Endodermal cell (in vitro differentiated cells): Measurements from ENCODE around the gene CAND2. TPM values are rescaled to one million over a fixed set of nuclear protein-coding genes. Genes with fewer than 3 reads are reported as not detected.
"Not testable (repeated sequence)": the region's sequence is repeated elsewhere in the genome, so short reads cannot be mapped to it uniquely, and the experiment has no call there.

Experiments used
- DNase-seq: peaks from one replicate; pipeline ENCODE4 v3.0.0-alpha.2; 2017
- H3K27ac ChIP-seq: 2 replicates; pipeline ENCODE4 v1.5.1; 2013; ENCODE audit warnings: mild to moderate bottlenecking, low read depth, low read length, moderate library complexity
- H3K27me3 ChIP-seq: 2 replicates; pipeline ENCODE4 v1.6.1; 2013; ENCODE audit warnings: mild to moderate bottlenecking, low read length, moderate library complexity; ENCODE audit not compliant: insufficient read depth, control insufficient read depth, poor library complexity, severe bottlenecking
- H3K36me3 ChIP-seq: 2 replicates; pipeline ENCODE4 v1.7.0; 2013; ENCODE audit warnings: mild to moderate bottlenecking, low read length, moderate library complexity; ENCODE audit not compliant: control insufficient read depth, insufficient read depth
- H3K4me1 ChIP-seq: one replicate; pipeline ENCODE4 v1.7.0; 2013; ENCODE audit warnings: low read length; ENCODE audit not compliant: control insufficient read depth, insufficient read depth
- H3K4me3 ChIP-seq: 2 replicates; pipeline ENCODE4 v1.5.1; 2013; ENCODE audit warnings: mild to moderate bottlenecking, low read length, moderate library complexity
- H3K9ac ChIP-seq: 2 replicates; pipeline ENCODE4 v1.6.1; 2013; ENCODE audit warnings: mild to moderate bottlenecking, low read length, moderate library complexity; ENCODE audit not compliant: poor library complexity, severe bottlenecking; ENCODE audit errors: extremely low read depth
- H3K9me3 ChIP-seq: 2 replicates; pipeline ENCODE4 v1.6.1; 2013; ENCODE audit warnings: mild to moderate bottlenecking, low read length, moderate library complexity; ENCODE audit not compliant: control insufficient read depth
- H3K27ac Mint-ChIP-seq: 2 replicates; pipeline ENCODE4 v1.8.0; 2020; ENCODE audit warnings: mixed read lengths
- H3K27me3 Mint-ChIP-seq: 2 replicates; pipeline ENCODE4 v1.8.0; 2021; ENCODE audit warnings: mild to moderate bottlenecking, mixed read lengths; ENCODE audit not compliant: insufficient read depth
- H3K36me3 Mint-ChIP-seq: 2 replicates; pipeline ENCODE4 v1.8.0; 2020; ENCODE audit warnings: low read depth, mixed read lengths
- H3K4me1 Mint-ChIP-seq: 2 replicates; pipeline ENCODE4 v1.8.0; 2020; ENCODE audit warnings: mixed read lengths
- H3K4me3 Mint-ChIP-seq: 2 replicates; pipeline ENCODE4 v1.8.0; 2020; ENCODE audit warnings: mild to moderate bottlenecking, moderate library complexity, mixed read lengths
- H3K9me3 Mint-ChIP-seq: 2 replicates; pipeline ENCODE4 v1.8.0; 2020; ENCODE audit warnings: mild to moderate bottlenecking, mixed read lengths
- WGBS, 2 experiments: methylation state at CpG; one replicate each; pipeline versions ENCODE4 v1.1.5 to v1.1.7; 2013; ENCODE audit warnings: missing lambda C conversion rate in 2 of 2, mixed read lengths in 1 of 2; ENCODE audit not compliant: insufficient coverage in 1 of 2, insufficient read length in 1 of 2; 5-methylcytosine and 5-hydroxymethylcytosine counted together
- total RNA-seq, 2 donors: library from RNA; stranded (reverse); fragmentation: NEBNext Ultra II Directional in 1 of 2; extraction: Animal tissue kit (Norgen Biotek cat#: 25700) in 1 of 2; gene quantifications; 2 replicates in 1 of 2; 3 replicates in 1 of 2; pipeline ENCODE4 v1.2.1, GENCODE V29; 2021
- TF ChIP-seq, protein P1 (sequence below): fragments of 200-600 bp; sonication (generic); conservative IDR thresholded peaks from 2 replicates; pipeline ENCODE4 v1.5.0; 2021; ENCODE audit warnings: antibody characterized with exemption, mild to moderate bottlenecking

The CAND2 gene
- total RNA-seq, 2 donors from 2014 or later: 7.8 to 15.0 TPM

DNA sequence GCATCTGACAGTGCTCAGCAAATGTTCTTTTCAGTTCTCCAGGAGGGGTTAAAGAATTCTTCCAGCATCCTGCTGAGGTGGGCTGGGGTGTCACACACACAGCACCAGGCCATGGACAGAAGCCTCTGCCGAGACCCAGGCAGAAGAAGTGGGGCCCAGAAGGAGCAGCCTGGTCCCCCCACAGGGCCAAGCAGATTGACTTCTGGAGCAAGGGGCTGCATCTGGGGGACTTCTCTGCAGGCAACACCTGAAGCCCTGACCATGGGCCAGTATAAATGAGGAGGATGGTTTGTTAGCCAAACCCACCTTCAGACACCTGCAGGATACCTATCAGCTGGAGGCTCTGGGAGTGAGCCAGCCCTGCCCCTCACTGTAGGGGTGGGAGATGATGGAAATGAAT lies 21.3 kb upstream of the CAND2 start:
- no peak for DNase-seq
- Mint-ChIP-seq H3K4me1 (no peaks in the 10 kb centered on the region), H3K27ac (no peak overlapping the region), H3K9me3 (no peaks in the 10 kb centered on the region), H3K36me3 (no peaks in the 10 kb centered on the region), H3K27me3 (peaks cover 10% of the 10 kb centered on the region), H3K4me3 (no peak overlapping the region)
- Histone ChIP-seq H3K27ac (no peak overlapping the region), H3K9me3 (no peaks in the 10 kb centered on the region), H3K9ac (no peak overlapping the region), H3K4me3 (no peak overlapping the region), H3K4me1 (no peaks in the 10 kb centered on the region), H3K36me3 (no peaks in the 10 kb centered on the region), H3K27me3 (no peaks in the 10 kb centered on the region)
- TF ChIP-seq, protein P1, sequence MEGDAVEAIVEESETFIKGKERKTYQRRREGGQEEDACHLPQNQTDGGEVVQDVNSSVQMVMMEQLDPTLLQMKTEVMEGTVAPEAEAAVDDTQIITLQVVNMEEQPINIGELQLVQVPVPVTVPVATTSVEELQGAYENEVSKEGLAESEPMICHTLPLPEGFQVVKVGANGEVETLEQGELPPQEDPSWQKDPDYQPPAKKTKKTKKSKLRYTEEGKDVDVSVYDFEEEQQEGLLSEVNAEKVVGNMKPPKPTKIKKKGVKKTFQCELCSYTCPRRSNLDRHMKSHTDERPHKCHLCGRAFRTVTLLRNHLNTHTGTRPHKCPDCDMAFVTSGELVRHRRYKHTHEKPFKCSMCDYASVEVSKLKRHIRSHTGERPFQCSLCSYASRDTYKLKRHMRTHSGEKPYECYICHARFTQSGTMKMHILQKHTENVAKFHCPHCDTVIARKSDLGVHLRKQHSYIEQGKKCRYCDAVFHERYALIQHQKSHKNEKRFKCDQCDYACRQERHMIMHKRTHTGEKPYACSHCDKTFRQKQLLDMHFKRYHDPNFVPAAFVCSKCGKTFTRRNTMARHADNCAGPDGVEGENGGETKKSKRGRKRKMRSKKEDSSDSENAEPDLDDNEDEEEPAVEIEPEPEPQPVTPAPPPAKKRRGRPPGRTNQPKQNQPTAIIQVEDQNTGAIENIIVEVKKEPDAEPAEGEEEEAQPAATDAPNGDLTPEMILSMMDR: no peak
- 56 to 75% methylated on average over 1 of the region's 1 CpG for WGBS, 2 experiments

GRCh38 chr3:12775970-12776369 lies 20.5 kb upstream of the CAND2 start:
- not testable (repeated sequence) for H3K4me3 ChIP-seq, H3K27me3 Mint-ChIP-seq, H3K27ac ChIP-seq, H3K9ac ChIP-seq, DNase-seq, H3K36me3 ChIP-seq, H3K4me1 Mint-ChIP-seq, H3K27me3 ChIP-seq, H3K36me3 Mint-ChIP-seq, H3K9me3 Mint-ChIP-seq, H3K4me1 ChIP-seq, H3K4me3 Mint-ChIP-seq, H3K27ac Mint-ChIP-seq, H3K9me3 ChIP-seq
- 78 to 80% methylated on average over 5 to 6 of the region's 6 CpGs for WGBS, 2 experiments

DNA sequence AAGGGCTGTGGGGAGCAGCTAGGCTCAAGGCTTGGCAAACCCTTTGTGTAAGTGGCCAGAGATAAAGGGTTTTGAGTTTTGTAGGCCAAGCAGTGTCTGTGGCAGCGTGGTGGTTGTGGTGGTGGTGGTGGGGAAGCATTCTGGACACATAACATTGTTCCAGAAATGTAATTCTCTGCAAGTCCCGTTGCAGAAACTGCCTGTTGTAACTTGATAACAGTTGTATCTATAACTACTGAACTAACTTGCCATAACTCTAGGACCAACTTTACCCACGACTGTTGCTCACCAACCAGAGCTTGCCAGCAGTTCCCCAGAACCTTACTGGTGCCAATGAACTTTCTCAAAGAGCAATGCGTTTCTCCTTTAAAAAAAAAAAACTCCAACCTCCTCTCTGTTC lies 19.3 kb upstream of the CAND2 start:
- H3K4me3 ChIP-seq: no peak overlapping the region
- no peak for DNase-seq
- Mint-ChIP-seq H3K27ac (no peak overlapping the region), H3K27me3 (peaks cover 10% of the 10 kb centered on the region), H3K4me3 (no peak overlapping the region), H3K36me3 (no peaks in the 10 kb centered on the region), H3K4me1 (no peaks in the 10 kb centered on the region), H3K9me3 (no peaks in the 10 kb centered on the region)
- 84 to 90% methylated on average over 3 to 4 of the region's 4 CpGs for WGBS, 2 experiments
- H3K27ac ChIP-seq: no peak overlapping the region
- H3K9me3 ChIP-seq: peaks cover 3% of the 10 kb centered on the region
- H3K4me1 ChIP-seq: peaks cover under 1% of the 10 kb centered on the region
- no peak overlapping the region for H3K9ac ChIP-seq
- no peaks in the 10 kb centered on the region for H3K27me3 ChIP-seq
- no peaks in the 10 kb centered on the region for H3K36me3 ChIP-seq
- TF ChIP-seq, protein P1: no peak

- H3K9me3 ChIP-seq: peaks cover 6% of the 10 kb centered on the region
- H3K4me1 ChIP-seq: peaks cover 3% of the 10 kb centered on the region
- Mint-ChIP-seq H3K9me3 (no peaks in the 10 kb centered on the region), H3K27me3 (peaks cover 2% of the 10 kb centered on the region), H3K36me3 (no peaks in the 10 kb centered on the region), H3K27ac (no peak overlapping the region), H3K4me1 (peaks cover 3% of the 10 kb centered on the region), H3K4me3 (no peak overlapping the region)
- WGBS, 2 experiments: 87 to 88% methylated on average over 4 of the region's 4 CpGs
- no peaks in the 10 kb centered on the region for H3K27me3 ChIP-seq
- H3K9ac ChIP-seq: no peak overlapping the region
- TF ChIP-seq, protein P1: no peak
- no peak for DNase-seq
- no peak overlapping the region for H3K27ac ChIP-seq
- no peak overlapping the region for H3K4me3 ChIP-seq
- no peaks in the 10 kb centered on the region for H3K36me3 ChIP-seq
Measured at GRCh38 chr3:12780751-12781150, 15.7 kb upstream of the CAND2 start.
